ENCODE measurements around the gene TAF7.
A peak's percentile ranks its signal among the peaks of the same experiment; 100 is the strongest.

Gene TAF7

GRCh38 chr5:141320225-141321169 is at the start of gene TAF7:
Gene TAF7, minus strand, starts transcription at chr5:141320784. Its CDS starts 740 bp downstream, at chr5:141320044.
- H3K4me3 ChIP-seq (ENCODE audit: low read length): peak within 1 kb of the TSS; percentile 87
- TF ChIP-seq, protein P1, sequence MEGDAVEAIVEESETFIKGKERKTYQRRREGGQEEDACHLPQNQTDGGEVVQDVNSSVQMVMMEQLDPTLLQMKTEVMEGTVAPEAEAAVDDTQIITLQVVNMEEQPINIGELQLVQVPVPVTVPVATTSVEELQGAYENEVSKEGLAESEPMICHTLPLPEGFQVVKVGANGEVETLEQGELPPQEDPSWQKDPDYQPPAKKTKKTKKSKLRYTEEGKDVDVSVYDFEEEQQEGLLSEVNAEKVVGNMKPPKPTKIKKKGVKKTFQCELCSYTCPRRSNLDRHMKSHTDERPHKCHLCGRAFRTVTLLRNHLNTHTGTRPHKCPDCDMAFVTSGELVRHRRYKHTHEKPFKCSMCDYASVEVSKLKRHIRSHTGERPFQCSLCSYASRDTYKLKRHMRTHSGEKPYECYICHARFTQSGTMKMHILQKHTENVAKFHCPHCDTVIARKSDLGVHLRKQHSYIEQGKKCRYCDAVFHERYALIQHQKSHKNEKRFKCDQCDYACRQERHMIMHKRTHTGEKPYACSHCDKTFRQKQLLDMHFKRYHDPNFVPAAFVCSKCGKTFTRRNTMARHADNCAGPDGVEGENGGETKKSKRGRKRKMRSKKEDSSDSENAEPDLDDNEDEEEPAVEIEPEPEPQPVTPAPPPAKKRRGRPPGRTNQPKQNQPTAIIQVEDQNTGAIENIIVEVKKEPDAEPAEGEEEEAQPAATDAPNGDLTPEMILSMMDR (conservative IDR thresholded peaks at IDR 0.05; ENCODE audit: low read depth, low read length): peak; percentile 93
- DNase-seq (ENCODE audit: low read depth): peak; percentile 75

DNA sequence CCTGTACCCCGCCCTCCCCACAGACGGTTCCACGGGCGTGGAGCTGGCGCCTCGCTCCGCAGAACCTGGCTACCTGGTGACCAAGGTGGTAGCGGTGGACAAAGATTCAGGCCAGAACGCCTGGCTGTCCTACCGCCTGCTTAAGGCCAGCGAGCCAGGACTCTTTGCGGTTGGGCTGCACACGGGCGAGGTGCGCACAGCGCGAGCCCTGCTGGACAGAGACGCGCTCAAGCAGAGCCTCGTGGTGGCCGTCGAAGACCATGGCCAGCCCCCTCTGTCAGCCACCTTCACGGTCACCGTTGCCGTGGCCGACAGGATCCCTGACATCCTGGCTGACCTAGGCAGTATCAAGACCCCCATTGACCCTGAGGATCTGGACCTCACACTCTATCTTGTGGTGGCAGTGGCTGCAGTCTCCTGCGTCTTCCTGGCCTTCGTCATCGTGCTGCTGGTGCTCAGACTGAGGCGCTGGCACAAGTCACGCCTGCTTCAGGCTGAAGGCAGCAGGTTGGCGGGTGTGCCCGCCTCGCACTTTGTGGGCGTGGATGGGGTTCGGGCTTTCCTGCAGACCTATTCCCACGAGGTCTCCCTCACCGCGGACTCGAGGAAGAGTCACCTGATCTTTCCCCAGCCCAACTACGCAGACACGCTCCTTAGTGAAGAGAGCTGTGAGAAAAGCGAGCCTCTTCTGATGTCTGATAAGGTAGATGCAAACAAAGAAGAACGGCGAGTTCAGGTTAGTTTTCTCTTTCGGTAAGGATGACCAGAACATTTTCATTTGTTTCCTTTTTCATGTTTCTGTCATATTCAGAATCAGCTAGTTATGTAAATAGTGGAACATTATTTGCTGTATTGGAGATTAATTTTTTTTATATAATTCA is 45.7 kb upstream of the TAF7 start:
- TF ChIP-seq, protein P1 (conservative IDR thresholded peaks at IDR 0.05; ENCODE audit: low read depth, low read length): no peak
- H3K4me3 ChIP-seq (ENCODE audit: low read length): no peak overlapping the region
- DNase-seq (ENCODE audit: low read depth): no peak

- no peak for DNase-seq (ENCODE audit: low read depth)
- TF ChIP-seq, protein P1 (conservative IDR thresholded peaks at IDR 0.05; ENCODE audit: low read depth, low read length): no peak
- no peak within 1 kb of the TSS for H3K4me3 ChIP-seq (ENCODE audit: low read length)
These were observed 43.5 kb upstream of the TAF7 start, which contains the start of gene PCDHGA5 for GRCh38 chr5:141363952-141364660. Gene PCDHGA5, plus strand, starts transcription at chr5:141364162. Its CDS starts 169 bp downstream, at chr5:141364331.

- H3K4me3 ChIP-seq (ENCODE audit: low read length): no peak overlapping the region
- no peak for DNase-seq (ENCODE audit: low read depth)
- TF ChIP-seq, protein P1 (conservative IDR thresholded peaks at IDR 0.05; ENCODE audit: low read depth, low read length): no peak
These were observed 42.1 kb upstream of the TAF7 start for GRCh38 chr5:141362719-141363118.

- H3K4me3 ChIP-seq (ENCODE audit: low read length): no peak overlapping the region
- TF ChIP-seq, protein P1 (conservative IDR thresholded peaks at IDR 0.05; ENCODE audit: low read depth, low read length): no peak
- DNase-seq (ENCODE audit: low read depth): no peak
These were observed 40.1 kb upstream of the TAF7 start for GRCh38 chr5:141360685-141361084.

GRCh38 chr5:141359790-141360426 is 39.3 kb upstream of the TAF7 start, which contains the start of gene PCDHGB2:
Gene PCDHGB2, plus strand, starts transcription at chr5:141359994. Its CDS starts 142 bp downstream, at chr5:141360136.
- no peak for DNase-seq (ENCODE audit: low read depth)
- TF ChIP-seq, protein P1 (conservative IDR thresholded peaks at IDR 0.05; ENCODE audit: low read depth, low read length): peak; percentile 22
- peak within 1 kb of the TSS; percentile 22 for H3K4me3 ChIP-seq (ENCODE audit: low read length)
